Measurements from ENCODE around the gene ZNF277.

ZNF277 gene

GRCh38 chr7:112360681-112361080 lies 154.2 kb downstream of the ZNF277 start:
- no peak for DNase-seq

DNA sequence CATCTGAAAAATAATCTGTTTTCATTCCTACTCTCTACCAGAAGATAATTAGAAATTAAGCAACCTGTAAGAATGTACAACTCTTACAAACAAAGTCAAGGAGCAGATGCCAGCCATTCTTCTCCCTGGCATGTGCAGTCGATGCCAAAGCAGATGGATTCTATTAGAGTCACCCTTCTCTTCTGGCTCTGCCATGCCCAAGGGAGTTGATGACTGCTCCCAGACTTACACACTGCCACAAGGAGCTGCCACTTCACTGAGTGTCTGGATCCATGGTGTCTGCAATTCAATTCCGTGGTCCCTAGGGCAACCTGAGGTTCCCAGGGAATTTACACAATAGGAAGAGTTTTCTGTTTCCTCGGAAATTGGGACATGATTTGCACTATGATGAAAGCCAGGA lies 154.7 kb downstream of the ZNF277 start:
- DNase-seq, result no peak

DNA sequence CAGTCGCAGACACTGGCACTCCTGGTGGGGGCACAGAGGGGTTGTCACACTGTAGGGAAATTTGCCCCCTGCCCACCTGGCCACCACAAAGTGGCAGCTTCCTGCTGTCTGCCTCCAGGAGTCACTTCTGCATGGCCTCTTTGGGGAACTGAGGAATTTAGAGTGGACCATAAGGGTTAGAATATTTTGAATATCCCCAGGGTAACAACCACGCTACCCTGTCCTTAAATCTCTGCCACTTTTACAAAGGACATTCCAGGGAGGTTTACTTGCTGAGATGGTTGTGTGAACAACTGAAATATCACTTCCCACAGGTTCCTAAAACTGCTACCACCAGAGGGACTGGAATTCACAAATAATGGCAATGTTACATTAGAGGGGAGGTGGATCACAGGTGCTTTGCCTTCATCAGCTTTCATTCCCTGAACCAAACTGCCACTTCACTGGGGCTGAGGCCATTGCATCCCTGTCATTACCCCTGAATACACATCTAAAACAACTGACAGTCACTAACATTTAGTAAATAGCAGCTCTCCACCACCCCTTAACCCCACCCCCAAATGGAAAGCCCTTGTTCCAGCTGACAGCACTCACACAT lies 155.7 kb downstream of the ZNF277 start:
- no peak for DNase-seq

GRCh38 chr7:112362731-112363131 lies 156.2 kb downstream of the ZNF277 start:
- no peak for DNase-seq

DNA sequence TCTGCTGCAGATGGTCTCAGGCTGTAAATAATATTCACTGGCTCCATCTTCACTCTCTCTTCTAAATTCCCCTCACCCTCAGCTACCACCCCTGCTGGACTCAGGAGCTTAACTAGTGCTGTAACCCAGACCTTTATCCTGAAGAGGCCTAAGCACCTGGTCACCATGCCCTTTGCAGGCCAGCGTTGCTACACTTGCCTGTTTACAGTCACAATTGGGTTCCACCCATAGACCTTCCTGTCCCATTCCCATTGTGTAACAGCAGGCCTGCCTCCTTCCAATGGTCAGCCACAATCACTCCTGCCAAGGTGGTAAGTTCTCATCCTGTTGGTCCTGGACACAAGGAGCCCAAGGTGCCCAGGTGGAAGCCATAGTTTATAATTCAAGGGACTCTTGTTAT lies 157.9 kb downstream of the ZNF277 start:
- no peak for DNase-seq

- DNase-seq, result no peak
Measured at GRCh38 chr7:112365551-112365950, 159.1 kb downstream of the ZNF277 start.

- DNase-seq, result no peak
Measured at GRCh38 chr7:112366886-112367285, 160.4 kb downstream of the ZNF277 start.

DNA sequence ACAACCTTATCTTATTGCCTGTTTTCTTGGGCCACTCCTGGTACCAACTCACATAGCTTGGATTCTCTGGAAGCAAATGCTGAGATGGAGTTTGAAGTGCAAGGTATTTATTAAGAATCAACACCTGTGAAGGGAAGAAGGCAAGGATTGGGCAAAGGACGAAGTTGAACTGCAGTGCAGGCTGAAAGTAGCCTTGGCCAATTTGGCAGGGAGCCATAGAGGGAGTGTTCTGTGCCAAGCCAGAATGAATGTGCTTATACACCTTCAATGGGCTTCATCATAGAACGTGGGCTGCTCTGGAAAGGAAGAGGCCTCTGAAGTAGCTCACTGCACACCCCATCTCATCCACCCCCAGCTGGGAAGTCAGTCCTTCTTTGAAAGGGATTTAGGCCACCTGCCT lies 163.9 kb downstream of the ZNF277 start:
- DNase-seq, result no peak

- no peak for DNase-seq
Measured at GRCh38 chr7:112371701-112372100, 165.2 kb downstream of the ZNF277 start.

DNA sequence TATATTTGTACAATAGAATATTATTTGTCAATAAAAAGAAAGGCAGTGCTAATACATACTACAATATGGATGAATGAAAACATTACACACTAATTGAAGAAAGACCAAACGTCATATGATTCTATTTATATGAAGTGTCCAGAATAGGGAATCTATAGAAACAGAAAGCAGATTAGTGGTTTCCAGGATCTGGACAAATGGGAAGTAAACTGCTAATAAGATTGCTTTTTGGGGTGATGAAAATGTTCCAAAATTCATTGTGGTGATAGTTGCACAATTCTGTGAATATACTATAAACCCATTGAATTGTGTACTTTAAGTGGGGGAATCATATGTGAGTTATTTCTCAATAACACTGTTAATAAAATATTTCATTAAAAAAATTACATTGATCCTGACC lies 165.6 kb downstream of the ZNF277 start:
- DNase-seq, result no peak

DNA sequence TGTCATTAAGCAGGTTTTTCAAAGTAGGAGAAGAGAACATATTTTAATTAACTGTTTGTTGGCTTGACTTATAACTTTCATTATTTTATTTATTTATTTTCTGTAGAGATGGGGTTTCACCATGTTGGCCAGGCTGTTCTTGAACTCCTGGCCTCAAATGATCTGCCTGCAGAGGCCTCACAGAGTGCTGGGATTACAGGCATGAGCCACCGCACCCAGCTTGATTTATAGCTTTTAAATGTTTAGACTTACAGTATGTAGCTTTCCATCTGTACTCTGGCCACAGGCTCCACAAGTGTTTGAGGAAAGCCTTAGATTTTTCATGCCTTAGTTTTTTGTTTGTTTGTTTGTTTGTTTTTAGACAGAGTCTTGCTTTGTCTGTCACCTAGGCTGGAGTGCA lies 171.1 kb downstream of the ZNF277 start:
- no peak for DNase-seq

DNA sequence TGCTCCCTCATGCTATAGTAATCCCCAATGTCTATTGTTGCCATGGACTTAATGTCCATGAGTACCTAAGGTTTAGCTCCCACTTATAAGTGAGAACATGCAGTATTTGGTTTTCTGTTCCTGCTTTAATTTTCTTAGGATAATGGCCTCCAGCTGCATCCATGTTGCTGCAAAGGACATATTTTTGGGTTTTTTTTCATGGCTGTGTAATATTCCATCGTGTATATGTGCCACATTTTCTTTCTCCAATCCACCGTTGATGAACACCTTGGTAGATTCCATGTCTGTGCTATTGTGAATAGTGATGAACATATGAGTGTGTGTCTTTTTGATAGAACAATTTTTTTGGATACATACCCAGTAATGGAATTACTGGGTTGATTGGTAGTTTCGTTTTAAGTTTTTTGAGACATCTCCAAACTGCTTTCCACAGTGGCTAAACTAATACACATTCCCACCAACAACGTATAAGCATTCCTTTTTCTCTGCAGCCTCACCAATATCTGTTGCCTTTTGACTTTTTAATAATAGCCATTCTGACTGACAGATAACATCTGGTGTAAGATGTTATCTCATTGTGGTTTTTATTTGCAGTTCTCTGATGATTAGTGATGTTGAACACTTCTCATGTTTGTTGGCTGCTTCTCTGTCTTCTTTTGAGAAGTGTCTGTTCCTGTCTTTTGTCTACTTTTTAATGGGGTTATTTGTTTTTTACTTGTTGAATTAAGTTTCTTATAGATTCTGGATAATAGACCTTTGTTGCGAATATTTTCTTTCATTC lies 175.0 kb downstream of the ZNF277 start:
- no peak for DNase-seq

DNA sequence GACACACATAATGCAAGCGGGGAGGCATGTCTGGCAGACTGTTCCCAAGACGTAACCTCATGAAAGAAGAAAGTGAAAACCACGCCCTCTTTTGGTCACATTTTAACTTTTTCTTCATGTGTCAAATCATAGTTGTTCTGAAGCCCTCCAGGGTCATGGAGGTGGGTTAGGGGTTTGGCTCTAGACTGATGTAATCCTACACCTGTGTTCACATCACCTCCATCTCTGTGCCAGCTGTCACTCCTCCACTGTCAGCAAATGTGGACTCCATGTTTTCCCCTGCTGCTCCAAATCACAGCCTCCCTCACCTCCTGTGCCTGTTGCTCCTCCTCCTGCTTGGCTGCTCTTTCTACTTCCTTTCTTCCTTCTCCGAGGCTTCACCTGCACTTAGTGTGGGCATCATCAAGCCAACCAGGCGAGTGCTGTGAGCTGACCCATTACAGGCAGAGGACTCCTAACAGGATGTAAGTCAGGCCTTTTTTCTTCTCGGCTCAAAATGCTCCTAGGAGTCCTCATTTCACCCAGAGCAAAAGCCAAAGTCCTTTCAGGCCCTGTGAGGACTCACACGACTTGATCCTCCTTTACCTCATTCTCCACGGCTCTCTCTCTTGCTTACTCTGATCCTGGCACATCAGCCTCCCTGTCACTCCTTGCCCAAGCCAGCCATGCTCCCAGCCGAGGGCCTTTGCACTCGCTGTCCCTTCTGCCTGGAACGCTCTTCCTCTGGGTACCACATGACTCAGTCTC lies 177.3 kb downstream of the ZNF277 start:
- DNase-seq, result no peak

DNA sequence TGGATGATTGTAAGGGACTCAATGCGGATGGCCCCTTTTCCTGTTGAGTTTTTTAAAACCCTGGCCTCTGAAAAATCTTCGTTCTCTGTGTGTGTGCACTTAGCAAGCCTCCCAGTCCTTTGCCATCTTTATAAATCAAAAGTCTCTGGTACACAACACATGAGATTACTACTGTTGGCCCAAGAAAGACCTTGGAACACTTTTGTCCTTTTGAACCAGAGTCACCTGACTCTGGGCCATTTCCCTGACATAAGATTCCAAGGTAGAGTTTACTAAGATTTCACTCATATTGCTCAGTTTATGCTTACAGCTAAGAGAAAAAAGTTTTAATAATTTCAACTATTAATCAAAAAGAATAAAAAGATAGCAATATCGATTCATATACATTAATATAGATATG lies 179.0 kb downstream of the ZNF277 start:
- DNase-seq, result no peak

DNA sequence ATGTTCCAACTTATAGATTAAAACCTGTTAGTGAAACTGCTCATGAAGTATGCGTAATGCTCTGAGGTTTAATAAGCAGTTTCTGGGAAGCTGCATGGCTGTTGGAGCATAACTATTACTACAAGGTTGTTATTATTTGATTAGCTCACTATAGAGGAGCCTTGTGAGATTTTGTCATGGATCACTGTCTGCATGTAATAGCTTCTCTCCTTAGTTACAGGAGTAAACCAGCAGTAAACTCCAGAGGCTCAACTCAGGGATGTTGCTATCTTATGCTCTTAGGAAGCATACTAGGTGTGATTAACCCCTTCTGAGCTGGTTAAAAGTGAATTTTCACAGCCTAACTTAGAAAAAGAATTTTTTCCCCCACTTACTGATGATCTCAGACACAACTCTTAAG lies 180.1 kb downstream of the ZNF277 start:
- DNase-seq, result no peak

DNA sequence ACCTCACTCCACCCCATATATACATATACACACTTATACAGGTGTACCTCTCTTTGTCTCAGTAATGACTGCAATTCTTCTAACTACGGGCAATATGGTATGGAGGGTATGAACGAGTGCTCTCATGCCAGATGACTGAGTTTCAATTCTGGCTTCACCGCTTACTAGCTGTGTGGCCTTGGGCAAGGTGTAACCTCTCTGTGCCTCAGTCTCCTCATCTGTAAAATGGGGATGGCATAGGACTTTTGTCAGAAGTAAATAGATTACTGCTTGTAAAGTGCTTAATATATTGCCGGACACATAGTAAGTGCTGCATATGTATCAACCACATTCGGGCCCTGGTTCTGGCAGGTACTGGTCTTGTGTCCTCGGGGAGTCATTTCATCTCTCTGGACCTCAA lies 183.7 kb downstream of the ZNF277 start:
- no peak for DNase-seq

GRCh38 chr7:112391079-112391821 lies 184.8 kb downstream of the ZNF277 start:
- DNase-seq, result peak; percentile 87

DNA sequence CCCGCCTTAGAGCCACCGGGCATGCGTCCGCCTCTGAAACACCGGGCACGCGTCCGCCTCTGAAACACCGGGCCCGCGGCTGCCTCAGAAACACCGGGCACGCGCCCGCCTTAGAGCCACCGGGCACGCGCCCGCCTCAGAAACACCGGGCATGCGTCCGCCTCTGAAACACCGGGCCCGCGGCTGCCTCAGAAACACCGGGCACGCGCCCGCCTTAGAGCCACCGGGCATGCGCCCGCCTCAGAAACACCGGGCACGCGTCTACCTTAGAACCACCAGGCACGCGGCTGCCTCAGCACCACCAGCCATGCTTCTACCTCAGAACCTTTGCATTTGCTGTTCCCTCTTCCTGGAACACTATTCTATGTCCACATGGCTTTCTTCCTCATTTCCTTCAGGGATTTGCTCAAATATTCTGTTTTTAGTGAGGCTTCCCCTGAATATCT lies 185.4 kb downstream of the ZNF277 start:
- DNase-seq, result peak; percentile 89

All from activated effector memory CD4-positive, alpha-beta T cell treated with anti-CD3 and anti-CD28 coated beads, Interleukin-2, amount 50 U/mL, for 16 hours (primary cell).